ENCODE data around the gene AQP1.

- TF ChIP-seq, protein P1, sequence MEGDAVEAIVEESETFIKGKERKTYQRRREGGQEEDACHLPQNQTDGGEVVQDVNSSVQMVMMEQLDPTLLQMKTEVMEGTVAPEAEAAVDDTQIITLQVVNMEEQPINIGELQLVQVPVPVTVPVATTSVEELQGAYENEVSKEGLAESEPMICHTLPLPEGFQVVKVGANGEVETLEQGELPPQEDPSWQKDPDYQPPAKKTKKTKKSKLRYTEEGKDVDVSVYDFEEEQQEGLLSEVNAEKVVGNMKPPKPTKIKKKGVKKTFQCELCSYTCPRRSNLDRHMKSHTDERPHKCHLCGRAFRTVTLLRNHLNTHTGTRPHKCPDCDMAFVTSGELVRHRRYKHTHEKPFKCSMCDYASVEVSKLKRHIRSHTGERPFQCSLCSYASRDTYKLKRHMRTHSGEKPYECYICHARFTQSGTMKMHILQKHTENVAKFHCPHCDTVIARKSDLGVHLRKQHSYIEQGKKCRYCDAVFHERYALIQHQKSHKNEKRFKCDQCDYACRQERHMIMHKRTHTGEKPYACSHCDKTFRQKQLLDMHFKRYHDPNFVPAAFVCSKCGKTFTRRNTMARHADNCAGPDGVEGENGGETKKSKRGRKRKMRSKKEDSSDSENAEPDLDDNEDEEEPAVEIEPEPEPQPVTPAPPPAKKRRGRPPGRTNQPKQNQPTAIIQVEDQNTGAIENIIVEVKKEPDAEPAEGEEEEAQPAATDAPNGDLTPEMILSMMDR (IDR thresholded peaks at IDR 0.05), result no peak
- no peak for TF ChIP-seq POLR2AphosphoS5 (IDR thresholded peaks at IDR 0.05)
These were observed 60.3 kb downstream of the AQP1 start for GRCh38 chr7:30971840-30972563.
